ENCODE data around the gene ANTXR1. TPM values are rescaled to one million over a fixed set of nuclear protein-coding genes. Genes with fewer than 3 reads are reported as not detected.

ANTXR1 gene
- total RNA-seq, 1 donor from 2014 or later: 35.5 TPM

DNA sequence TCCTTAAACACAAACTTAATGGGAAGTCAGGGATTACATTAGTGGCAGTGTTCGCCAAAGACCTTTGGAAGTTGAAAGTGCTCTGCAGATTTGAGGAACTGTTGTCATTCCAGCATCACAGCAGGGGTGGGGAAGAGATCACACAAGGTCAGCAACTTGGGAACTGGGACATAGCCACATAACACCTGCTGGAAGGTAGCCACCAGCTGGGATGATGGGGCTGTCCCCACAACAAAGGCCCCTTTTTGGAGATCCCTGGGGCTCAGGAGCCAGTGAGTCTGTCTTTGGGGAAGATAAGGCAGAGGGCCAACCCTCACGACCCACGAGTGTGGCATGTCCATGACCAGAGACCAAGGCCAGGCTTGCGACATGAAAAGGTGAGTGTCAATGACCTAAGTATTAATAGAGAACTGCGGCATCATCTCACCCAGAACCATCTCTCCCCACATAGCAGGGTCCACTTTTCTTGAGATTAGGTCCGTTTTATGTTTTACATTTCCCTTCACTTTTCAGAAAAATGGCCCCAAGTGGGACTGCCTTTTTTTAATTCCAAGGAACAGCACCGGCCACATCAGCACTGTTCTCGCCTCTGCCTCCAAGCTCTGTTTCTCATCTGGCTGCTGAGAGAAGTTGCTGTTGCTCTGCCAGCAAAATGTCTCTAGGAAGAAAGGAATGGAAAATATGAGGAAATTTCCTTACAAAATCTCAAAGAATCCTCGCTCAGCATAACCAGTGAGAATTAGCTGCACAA, 267.1 kb downstream of the ANTXR1 start:
- Histone ChIP-seq H3K4me3 (ENCODE audit: low read depth, low read length) (no peak overlapping the region), H3K36me3 (ENCODE audit: control insufficient read depth, insufficient read depth, low read length) (no peaks in the 10 kb centered on the region), H3K27me3 (ENCODE audit: control insufficient read depth, insufficient read depth, low read length) (no peaks in the 10 kb centered on the region)
- DNase-seq (ENCODE audit: low read depth): no peak
- TF ChIP-seq, protein P1, sequence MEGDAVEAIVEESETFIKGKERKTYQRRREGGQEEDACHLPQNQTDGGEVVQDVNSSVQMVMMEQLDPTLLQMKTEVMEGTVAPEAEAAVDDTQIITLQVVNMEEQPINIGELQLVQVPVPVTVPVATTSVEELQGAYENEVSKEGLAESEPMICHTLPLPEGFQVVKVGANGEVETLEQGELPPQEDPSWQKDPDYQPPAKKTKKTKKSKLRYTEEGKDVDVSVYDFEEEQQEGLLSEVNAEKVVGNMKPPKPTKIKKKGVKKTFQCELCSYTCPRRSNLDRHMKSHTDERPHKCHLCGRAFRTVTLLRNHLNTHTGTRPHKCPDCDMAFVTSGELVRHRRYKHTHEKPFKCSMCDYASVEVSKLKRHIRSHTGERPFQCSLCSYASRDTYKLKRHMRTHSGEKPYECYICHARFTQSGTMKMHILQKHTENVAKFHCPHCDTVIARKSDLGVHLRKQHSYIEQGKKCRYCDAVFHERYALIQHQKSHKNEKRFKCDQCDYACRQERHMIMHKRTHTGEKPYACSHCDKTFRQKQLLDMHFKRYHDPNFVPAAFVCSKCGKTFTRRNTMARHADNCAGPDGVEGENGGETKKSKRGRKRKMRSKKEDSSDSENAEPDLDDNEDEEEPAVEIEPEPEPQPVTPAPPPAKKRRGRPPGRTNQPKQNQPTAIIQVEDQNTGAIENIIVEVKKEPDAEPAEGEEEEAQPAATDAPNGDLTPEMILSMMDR (IDR thresholded peaks at IDR 0.05; ENCODE audit: insufficient read depth, low read length, poor library complexity, severe bottlenecking): no peak

DNA sequence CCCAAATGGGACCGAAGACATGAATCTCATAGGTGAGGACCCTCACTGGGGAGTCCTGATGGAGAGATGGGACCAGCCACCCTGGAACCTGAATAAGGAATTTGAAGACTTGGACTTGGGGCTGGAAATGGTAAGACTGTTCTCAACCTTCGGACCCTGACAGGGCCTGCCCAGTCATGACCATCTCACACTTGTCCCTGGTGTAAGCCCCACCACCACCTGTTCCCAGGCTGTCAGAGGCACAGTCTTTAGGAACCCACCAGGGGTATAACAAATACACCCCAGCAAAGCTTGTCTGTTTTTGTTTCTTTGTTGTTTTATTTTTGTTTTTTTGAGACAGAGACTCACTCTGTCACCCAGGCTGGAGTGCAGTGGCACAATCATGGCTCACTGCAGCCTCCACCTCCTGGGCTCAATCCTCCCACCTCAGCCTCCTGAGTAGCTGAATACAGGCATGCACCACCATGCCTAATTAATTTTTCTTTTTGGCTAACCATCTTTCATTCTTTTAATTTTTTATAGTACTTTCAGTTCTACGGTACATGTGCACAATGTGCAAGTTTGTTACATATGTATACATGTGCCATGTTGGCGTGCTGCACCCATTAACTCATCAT, 267.9 kb downstream of the ANTXR1 start:
- TF ChIP-seq, protein P1 (IDR thresholded peaks at IDR 0.05; ENCODE audit: insufficient read depth, low read length, poor library complexity, severe bottlenecking): no peak
- Histone ChIP-seq H3K4me3 (ENCODE audit: low read depth, low read length) (no peak overlapping the region), H3K36me3 (ENCODE audit: control insufficient read depth, insufficient read depth, low read length) (no peaks in the 10 kb centered on the region), H3K27me3 (ENCODE audit: control insufficient read depth, insufficient read depth, low read length) (no peaks in the 10 kb centered on the region)
- no peak for DNase-seq (ENCODE audit: low read depth)

DNA sequence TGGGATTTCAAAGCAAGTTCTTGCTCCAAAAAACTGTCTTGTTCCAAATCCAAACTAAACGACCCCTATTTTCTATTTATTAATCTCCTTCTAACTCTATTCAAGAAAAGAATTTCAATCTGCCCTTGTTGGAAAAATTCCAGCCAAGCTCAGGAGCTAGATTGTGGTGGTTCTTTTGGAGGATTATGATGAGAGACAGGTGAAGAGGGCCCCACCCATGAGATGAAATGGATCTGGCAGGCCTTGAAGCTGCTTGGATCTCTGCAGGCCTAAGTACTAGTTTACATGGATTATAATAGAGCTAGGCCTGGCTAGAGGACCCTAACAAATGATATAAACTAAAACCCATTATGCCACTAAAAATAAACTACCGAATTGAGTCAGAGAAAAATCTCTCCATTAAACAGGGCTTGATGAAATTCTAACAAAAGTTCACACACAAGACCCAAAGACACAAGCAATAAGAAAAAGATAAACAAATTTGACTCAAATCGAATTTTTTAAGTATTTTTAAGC, 272.5 kb downstream of the ANTXR1 start:
- H3K4me3 ChIP-seq (ENCODE audit: low read depth, low read length): no peak overlapping the region
- H3K36me3 ChIP-seq (ENCODE audit: control insufficient read depth, insufficient read depth, low read length): no peaks in the 10 kb centered on the region
- no peak for DNase-seq (ENCODE audit: low read depth)
- TF ChIP-seq, protein P1 (IDR thresholded peaks at IDR 0.05; ENCODE audit: insufficient read depth, low read length, poor library complexity, severe bottlenecking): no peak
- no peaks in the 10 kb centered on the region for H3K27me3 ChIP-seq (ENCODE audit: control insufficient read depth, insufficient read depth, low read length)

DNA sequence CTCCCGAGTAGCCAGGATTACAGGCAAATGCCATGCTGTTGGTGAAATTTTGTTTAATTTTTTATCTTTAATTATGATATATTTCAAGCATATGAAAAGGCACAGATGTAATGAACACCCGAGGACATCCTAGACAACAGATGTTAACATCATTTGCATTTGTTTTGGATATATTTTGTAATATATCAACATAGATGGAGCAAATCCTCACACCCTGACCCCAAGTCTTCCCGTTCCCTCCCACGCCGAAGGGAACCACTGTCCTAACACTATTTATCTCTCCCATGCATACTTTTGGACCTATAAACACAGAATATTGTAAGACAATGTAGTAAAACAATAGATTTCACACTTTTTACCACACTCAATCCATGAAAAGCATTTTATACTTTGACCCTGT, 274.6 kb downstream of the ANTXR1 start:
- no peak overlapping the region for H3K4me3 ChIP-seq (ENCODE audit: low read depth, low read length)
- no peak for DNase-seq (ENCODE audit: low read depth)
- TF ChIP-seq, protein P1 (IDR thresholded peaks at IDR 0.05; ENCODE audit: insufficient read depth, low read length, poor library complexity, severe bottlenecking): no peak
- H3K27me3 ChIP-seq (ENCODE audit: control insufficient read depth, insufficient read depth, low read length): no peaks in the 10 kb centered on the region
- no peaks in the 10 kb centered on the region for H3K36me3 ChIP-seq (ENCODE audit: control insufficient read depth, insufficient read depth, low read length)

DNA sequence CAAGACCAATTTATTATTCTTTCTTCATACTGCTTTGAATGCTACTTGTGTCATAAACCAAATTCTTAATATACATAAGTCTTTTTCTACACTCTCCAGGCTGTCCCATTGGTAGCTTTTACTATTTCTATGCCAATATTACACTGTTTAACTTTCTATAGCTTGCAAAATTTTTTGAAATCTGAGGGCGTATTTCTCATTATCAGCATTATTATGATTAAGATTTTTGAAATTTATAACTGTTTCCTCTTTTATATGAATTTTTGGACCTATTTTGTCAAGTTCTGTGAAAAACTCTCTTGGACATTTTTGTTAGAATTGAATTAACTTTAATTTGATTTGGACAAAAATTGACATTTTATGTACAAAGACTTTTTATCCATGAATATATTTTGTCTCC, 275.4 kb downstream of the ANTXR1 start:
- no peak overlapping the region for H3K4me3 ChIP-seq (ENCODE audit: low read depth, low read length)
- TF ChIP-seq, protein P1 (IDR thresholded peaks at IDR 0.05; ENCODE audit: insufficient read depth, low read length, poor library complexity, severe bottlenecking): no peak

More for the DNA sequence above, 275.4 kb downstream of the ANTXR1 start:
- no peak for DNase-seq (ENCODE audit: low read depth)
- no peaks in the 10 kb centered on the region for H3K27me3 ChIP-seq (ENCODE audit: control insufficient read depth, insufficient read depth, low read length)
- no peaks in the 10 kb centered on the region for H3K36me3 ChIP-seq (ENCODE audit: control insufficient read depth, insufficient read depth, low read length)

Measured in kidney epithelial cell (primary cell).